GM21526 (cell line): Measurements from ENCODE around the gene CSF1.

Experiments
- ATAC-seq: cut with Tn5 transposase; IDR thresholded peaks from one replicate; pipeline ENCODE4 v1.9.1; 2021; ENCODE audit warnings: moderate library complexity; ENCODE audit not compliant: unreplicated experiment, low FRiP score

Gene CSF1

DNA sequence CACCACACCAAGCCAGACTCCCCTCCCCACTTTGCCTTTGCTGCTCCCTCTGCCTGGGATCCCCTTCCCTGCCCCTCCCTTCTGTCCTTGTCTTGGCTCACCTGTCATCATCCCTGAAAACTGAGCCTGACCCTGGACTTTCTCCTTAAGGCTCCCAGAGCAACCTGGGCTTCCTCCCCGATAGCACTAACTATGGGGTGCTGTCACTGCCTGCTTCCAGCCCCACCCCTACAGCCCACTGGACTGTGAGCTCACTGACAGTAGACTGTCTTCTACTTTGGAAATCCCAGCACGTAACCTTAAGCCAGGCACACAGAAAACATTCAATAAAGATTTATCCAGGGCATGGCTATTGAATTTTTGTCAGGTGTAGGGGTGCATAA, 9.5 kb upstream of the CSF1 start:
- no peak for ATAC-seq

DNA sequence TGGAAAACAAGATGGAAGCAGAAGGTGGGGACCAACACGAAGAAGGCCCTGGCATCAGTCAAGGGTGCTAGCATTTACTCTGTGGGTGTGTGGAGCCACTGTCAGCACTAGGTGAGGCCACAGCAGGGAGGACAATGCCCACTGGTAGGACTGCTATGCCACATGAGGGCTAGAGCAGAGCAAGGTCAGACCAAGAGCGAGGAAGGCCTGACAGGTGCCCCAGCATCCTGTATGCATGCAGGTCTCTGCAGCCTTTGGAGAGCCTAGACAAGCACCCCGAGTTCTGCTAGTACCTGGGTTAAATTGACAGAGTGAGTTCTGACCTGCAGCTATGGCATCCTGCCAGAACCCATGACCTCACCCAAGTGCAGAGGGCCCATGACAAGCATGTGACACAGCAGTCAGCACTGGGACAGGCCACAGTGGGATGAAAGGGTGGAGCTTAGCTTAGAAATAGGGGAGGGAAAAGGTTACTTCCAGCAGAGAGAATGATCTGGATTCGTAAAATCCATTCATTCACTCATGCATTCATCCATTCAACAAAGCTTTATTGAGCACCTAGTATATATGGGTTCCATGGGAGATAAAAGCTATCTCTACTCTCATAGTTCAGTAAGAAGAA, 9.0 kb upstream of the CSF1 start:
- ATAC-seq: no peak

DNA sequence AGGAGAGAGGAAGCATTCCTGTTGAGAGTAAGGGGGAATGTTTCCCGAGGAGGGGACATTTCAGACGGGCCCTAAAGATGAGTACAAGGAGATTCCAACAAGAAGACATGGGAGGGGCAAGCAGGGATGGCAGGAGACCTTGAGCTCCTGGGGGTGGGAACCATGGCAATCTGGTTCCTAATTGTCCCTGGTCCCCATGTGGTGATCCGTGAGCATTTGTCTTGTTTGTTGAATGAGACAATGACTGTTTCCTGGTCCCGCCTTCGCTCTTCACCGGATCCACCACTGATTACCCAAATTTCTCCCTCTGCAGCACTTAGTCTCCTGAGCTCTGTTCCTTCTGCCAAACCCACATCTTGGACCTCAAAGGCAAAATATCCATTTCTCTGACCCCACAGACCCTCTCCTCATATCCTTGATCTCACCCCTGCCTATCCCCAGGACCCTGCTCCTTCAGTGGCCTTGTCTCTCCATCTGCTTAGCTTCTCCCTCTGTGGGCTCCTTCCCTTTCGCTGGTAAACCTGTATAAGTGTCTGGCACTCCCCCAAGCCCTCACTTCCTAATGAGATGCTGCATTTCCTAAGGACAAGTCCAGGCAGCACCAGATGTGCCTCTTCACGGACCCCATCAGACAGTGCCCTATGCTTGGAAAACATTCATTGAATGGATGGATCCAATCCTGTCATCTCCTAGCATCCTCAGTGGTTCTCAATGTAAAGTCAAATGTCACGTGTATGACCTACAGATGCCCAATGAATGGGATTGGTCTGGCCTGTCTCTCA, 8.3 kb upstream of the CSF1 start:
- no peak for ATAC-seq

DNA sequence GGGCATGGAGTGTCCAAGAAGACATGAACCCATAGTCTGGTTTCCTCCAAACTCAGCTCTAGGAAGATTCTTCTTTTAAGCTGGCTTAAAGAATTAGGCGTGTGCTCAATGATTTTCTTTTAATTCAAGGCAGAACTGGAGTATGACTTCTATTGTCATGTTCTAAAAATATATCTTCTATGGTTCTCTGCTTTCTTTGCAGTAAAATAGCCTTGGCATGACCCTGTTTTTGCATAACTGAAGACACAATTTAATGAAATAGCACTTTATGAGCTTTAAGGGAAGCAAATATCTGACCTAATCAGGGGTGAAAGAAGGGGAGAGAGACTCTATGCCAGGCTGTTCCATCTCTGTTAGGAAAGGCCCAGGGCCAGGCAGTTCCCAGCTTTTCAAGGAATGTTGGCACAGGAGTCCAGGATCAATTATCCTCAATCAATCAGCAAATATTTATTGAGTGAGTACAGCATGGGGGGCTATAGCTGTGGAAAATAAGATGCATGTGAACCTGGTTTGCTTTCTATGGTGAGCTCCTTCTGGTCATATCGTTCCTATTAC, 7.2 kb upstream of the CSF1 start:
- ATAC-seq: no peak

DNA sequence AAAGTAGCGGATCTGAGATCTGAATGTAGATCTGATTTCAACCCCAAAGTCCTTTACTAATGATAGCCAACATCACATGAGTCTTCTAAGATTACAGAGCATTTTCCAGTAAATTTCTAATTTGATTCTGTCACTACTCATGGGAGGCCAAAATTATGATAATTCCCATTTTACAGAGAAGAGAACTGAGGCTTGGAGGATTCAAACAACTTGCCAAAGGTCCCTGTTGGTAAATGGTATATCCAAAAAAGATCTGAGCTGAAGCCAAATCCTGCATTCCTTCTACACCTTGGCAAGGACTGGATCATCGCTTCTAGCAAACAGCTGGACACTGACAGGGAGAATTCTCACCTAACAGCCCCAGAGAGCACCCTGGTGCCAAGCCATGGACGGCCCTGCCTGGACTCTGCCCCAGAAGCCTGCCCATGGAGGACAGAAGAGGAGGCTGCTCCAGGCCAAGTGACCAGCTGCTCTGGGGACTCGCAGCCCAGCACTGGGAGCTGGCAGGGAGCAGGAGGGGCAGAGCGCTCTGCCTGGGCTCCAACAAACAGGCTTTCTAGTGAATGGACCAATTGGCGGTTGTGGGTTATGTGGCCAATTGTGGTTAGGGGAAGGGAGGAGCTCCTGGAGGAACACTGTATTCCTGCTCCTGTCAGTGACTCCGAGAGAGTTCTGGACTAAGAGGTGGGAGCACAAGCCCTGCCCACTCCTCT, 6.4 kb upstream of the CSF1 start:
- no peak for ATAC-seq

DNA sequence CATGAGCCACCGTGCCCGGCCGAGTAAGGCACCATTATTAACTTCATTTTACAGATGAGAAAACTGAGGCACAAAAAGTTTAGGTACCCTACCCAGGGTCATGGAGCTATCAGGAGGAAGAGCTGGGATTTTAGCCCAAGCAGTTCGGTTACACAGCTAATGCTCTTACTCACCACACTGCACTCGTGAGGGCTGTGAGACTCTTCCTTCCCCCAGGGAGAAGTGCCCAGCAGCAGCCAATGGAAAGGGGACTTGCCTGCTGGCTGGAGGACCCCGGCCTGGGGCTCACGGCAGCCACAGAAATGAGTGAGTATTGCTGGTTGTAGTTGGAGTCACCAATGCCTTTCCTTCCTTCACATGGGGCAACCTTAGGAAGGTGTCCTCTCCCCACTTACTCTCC, 5.2 kb upstream of the CSF1 start:
- no peak for ATAC-seq

DNA sequence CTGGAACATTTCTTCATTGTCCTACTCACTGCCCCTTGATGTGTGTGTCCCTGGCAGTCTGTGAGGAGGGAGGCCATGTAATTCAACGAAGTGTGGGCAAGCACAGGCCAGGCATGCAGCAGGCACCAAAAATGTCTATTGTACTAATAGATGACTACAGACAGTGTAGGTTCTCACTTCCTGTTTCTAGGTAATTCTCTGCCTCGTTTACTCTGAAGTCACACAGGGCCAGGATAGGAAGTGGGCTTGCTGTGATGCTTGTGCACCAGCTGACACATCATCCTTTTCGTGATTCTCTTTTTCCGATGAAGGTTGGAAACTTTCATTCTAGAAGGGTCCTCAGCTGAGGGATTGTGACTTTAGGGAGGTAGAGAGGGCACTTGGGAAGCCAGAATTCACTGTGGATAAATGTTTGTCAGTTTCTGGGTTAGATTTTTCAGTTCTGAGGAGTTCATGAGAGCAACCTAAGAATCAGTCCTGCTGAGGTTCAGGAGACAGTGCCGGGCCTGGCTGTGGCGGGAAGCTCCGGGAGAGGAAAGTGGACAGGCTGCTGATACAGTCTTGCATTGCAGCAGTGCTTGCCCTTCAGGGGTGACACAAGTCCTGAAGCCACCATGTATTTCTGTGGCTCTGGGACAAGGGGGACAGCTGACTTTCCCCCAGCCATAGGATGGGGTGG, 4.3 kb upstream of the CSF1 start:
- peak; percentile 86 for ATAC-seq

DNA sequence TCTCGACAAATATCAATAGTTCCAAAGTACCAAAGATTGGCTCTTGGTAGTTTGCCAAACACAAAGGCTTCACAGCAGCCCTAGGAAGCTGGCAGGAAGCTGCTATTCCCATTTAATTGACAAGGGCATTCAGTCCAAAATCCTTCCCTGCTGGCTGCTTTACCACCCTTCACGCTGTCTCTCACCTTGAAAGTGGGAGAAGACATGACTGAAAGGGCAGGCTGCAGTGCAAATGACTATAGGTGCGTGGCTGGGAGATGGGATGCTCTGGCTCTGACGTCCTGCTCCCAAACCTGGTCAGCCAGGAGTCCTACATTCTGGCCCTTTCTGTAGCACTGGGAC, 3.8 kb upstream of the CSF1 start:
- ATAC-seq: no peak

DNA sequence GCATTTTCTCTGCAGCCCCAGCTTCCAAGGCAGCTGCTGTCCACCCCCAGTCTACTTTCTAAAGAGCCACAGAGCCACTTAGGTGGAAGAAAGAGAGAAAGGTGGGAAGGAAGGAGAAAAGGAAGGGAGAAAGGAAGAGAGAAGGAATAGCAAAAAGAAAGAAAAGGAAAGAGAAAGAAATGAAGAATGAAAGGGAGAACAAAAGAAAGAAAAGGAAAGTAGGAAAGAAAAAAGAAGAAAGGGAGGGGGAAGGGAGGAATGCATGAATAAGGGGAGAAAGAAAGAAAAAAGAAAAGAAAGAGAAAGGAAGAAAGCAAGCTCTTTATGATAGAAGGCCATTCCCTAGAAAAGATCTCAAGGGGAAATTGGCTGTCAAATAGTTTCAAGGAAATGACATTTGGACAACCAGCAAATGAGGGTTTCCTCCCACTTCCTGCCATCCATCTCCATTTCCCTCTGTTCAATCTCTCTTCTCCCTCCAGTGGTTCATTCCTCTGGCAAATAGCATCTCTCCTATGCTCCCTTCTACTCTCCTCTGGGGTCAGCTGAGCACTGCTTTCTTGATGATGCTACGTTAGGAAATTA, 3.4 kb upstream of the CSF1 start:
- no peak for ATAC-seq

DNA sequence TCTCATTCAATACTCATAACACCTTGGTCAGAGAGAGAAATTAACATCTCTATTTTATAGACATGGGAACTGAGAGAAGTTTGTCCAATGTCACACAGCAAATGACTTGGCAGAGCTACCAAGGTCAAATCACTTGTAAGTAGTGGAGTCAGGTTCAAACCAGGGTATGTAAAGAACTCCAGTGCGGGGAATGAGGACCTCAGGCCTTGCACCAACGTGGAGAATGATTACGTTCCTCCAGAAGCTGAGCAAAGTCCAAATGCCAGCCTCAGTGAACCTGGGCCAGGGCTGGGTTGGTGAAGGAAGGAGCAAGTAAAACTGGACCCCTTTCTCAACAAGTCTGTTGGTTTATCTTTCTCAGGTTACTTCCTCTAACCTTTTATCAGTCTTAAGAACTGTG, 1.8 kb upstream of the CSF1 start:
- ATAC-seq: no peak

DNA sequence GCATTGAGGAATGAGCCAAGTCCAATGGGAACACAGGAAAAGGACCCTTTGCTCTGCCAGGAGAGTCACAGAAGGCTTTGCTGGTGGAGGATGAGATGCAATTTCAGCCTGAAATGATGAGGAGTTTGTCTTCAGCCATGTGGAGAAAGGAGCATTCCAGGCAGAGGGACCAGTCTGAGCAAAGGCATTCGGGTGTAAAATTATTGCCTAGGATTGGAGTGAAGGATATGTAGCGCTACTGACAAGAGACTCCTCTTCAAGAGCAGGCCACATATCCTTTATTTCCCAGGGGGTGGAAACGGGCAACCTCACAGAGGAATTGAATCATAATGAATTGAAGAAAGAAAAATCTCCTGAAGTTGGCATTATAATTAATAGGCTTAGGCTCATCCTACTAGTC, 1.1 kb upstream of the CSF1 start:
- ATAC-seq: no peak

DNA sequence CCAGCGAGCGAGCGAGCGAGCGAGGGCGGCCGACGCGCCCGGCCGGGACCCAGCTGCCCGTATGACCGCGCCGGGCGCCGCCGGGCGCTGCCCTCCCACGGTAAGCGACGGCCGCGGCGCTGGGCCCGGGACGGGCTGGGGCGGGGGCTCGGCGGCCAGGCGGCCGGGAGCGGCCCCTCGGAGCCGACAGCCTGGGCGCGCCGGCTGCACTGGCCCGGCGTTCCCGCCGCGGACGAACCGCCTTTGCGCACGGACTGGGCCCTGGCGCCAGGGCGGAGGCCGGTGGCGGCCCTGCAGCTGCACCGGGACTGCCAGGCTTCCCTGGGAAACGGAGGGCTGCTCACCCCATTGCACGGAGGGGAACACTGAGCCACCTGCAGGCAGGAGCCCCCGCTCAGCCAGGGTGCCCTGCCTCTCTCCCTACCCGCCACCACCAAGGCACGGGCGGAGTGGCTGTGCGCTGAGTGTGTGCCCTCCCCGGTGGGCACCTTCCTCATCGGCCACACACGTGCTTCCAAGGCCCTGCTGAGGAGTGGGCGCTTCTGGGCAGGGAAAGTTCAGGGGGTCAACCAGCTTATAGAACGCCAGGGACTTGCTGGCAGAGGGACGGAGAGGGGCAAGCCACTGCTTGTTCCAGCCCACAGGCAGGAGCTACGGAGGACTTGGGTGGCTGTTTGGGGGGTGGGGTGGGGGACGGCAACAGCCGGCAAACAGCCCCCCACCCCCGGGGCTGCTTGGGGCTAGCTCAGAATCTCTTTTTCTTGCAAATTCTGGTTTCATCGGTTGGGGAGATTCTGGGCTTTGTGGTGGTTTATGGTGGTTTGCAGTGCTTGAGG, 532 bp downstream of the CSF1 start:
- ATAC-seq: no peak

DNA sequence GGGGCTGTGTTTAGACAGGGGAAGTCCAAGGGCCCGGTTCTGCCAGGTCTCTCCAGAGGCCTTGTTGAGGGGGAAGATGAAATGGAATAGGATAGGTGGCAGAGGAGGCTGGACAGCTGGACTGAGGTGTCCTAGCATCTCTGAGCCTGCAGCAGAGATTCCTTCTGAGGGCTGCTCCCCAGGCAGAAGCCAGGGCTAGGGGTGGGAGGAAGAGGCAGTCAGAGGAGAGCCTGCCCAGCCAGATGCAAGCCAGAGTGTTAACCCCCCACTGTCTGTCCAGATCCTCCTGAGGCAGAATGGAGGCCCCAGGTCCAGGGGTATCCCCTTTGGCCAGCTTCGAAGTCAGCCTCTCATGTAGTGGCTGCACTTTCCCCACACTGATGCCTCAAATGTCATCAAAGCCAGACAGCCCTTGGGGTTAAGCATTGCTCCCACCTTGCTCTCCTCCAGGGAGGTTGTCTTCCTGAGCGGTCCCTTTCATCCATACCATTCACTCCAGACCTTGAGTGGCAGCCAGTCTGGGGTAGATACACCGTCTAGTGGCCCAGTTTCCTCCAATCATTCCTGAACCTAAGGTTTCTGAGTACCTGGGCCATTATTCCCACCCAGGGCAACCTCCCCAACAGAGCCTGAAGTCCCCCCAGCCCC, 1.7 kb downstream of the CSF1 start:
- no peak for ATAC-seq

DNA sequence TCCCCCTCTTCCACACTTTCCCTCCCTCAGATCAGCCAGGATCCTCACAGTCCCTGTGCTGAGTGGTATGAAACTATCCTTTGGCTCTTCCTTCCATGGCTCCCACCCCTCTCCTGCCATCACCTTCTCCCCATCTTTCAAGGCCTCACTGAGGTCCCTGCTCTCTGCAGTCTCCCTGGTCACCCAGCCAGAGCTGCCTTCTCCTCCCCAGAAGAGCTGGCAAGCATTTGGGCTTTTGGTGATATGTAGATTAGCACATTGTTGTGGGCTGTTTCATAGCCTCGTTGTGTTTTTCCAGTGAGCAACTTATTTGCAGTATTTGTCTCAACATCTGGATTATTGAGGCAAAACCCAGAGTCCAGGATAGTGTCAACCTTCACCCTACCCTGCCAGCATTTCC, 2.2 kb downstream of the CSF1 start:
- no peak for ATAC-seq

DNA sequence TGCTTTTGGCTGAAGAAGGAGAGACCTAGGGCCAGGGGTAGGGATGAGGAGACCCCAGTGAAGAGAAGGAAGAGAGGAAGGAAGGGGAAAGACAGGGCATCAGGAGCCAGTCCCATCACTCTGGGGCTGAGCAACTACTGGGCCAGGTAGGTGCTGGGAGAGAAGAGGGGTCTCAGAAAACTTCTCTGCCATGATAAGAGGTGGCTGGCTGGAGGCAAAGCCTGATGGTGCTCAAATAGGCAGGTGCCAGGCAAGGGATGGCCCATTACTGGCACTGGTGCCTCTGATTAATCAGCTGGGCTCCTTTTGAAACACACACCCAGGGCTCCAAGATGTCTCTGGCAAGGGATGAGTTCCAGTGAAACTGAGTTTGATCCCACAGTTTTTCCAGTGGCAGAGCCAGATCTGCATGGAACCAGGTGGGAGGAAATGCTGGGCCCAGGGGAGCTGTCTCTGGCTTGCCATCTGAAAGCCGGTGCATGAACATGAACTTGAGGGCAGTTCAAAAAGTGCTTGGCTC, 2.8 kb downstream of the CSF1 start:
- no peak for ATAC-seq

DNA sequence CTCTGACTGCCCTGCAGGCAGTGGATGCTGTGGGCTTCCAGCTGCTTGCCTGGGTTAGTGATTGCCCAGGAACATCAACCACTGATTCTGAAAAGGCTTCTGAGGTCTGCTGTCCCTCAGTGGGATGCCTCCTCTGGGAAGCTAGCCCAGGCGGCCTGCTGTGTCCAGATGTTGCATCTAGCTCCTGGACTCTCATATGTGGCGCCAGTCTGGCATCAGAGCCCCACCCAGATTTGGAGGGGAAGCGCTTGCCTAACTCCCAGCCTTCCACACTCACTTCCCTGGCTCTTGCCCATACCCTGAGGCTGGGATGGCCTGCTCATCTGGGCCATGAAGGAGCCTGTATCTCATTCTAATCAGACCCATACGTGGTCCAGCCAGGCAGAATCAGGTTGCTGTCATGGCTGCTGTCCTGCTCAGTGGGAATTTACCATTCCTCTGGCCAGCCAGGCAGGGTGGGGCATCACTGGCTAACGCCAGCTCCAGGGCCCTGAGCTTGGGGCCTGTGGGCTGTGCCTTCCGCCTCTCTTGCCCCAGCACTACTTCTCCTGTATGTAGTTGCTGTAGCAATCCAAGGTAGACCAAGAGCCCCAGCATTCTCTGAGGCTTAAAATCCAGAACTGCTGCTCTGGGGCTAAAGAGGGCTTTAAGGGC, 4.1 kb downstream of the CSF1 start:
- no peak for ATAC-seq

DNA sequence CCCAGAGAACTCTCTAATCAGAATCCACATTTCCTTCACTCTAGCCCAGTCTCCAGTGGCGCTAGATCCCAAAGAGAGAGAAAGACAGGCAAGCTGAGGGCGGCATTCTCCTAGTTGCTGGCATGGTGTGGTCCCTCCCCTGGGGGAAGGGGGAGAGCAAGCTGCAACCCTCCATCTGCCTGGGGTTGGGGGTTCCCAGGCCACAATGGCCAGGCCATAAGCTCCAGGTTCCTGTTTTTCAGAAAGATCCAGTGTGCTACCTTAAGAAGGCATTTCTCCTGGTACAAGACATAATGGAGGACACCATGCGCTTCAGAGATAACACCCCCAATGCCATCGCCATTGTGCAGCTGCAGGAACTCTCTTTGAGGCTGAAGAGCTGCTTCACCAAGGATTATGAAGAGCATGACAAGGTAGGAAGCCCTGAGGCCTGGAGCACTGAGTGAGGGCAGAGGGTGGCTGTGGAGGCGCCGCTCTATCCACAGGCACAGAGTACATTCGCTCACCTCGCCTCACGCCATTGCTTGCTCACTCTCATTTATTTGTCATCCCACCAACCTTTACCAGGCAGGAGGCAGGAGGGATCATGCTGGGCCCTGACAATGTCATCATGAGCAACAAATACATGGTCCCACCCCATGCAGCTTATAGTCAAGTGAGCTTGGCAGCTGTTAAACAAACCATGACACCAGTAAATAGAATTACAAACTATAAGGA, 6.6 kb downstream of the CSF1 start:
- no peak for ATAC-seq
